ENCODE data around the gene TUBB4B.

- no peak for TF ChIP-seq CTCF (IDR thresholded peaks at IDR 0.05)
- no peak for TF ChIP-seq POLR2A (IDR thresholded peaks at IDR 0.05)
Measured at GRCh38 chr9:137254624-137255447, 13.7 kb downstream of the TUBB4B start, which contains the start of gene NELFB.

Data from lower leg skin (tissue), 3 donors.